Measurements from ENCODE around the gene MAZ. TPM values are rescaled to one million over a fixed set of nuclear protein-coding genes. Genes with fewer than 3 reads are reported as not detected.
A peak's percentile ranks its signal among the peaks of the same experiment; 100 is the strongest.

MAZ gene
- total and polyA plus RNA-seq, 2 of the 13 experiments (the other 11 are each of a cell fraction or from before 2014, with no cell fraction given), result 203 to 277 TPM

DNA sequence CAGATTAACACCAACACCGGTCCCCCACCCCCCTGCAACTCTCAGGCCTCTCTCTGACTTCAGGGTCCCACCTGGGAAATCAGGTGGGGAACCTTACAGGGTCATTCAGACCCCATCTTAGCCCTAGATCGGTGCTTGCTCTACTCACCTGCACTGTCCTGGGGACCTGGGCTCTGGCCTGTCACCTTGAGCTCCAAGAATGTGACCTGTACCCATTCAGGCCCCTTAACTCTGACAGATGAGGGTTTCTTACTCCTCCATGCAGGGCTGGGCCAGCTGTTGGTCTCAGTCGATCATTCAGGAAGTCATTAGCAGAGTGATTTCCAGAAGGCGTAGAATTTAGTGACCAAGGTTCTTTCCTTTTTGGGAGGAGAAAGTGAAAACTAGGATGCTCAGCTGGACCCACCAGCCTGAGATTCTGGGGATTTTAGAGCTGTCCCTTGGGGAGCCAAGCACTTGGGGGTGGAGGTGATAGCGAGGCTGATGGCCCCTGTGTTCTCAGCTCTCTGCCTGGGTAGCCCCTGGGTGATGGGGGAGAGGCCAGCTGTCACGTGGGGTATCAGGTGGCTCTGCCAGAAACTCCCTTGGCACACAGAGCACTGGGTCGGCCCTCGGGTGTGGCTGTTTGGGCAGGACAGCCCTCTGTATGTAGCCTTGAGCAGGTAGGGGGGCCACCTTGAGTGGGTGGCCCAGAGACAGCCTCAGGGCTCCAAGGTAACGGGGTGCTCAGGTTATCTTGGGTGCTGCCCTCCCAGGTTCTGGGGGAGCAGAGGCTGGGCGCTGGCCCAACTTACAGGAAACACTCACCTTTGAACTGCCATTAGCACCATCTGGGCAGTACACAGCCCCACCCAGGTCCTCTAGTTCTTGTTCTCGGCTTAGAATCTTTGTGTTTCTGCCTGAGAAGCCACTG, 14.7 kb downstream of the MAZ start:
- POLR2A ChIA-PET, result interaction anchor here (0.6 to 7.0 kb wide), 17 partner anchors 6 to 245 kb away, joined by 3 to 145 read pairs (median 5); partner anchors contain the start of genes ALDOA, ASPHD1, CDIPT and KIF22
- ATAC-seq, result no peak
- intact Hi-C loops (cut with micrococcal nuclease; ENCODE audit: unreplicated experiment) (no loop called here), in situ Hi-C loops (cut with HindIII; ENCODE audit: extremely low pct_ligation_motif_present, low pct_unique_long_range_greater_than_20kb) (loop anchor here (25.0 kb wide), 1 partner anchor 841 kb away; the partner anchor contains the start of genes FBRS and PRR14)
- DNase-seq (ENCODE audit: low spot score), result no peak
- Histone ChIP-seq H3K36me3 (replicated peaks in 1 of 2; ENCODE audit: control insufficient read depth in 1 of 2, insufficient read depth in 2 of 2, low read length in 2 of 2) (peaks cover 0 to 9% of the 10 kb centered on the region in 2 experiments; a peak in 2 of 5 replicates), H3K4me2 (ENCODE audit: low read depth, low read length) (peak overlapping the region; percentile 86), H2AFZ (ENCODE audit: low read length) (no peak overlapping the region), H3K27me3 (ENCODE audit: control insufficient read depth in 1 of 2, insufficient read depth in 2 of 2, low read length in 2 of 2) (no peaks in the 10 kb centered on the region; a peak in 2 of 5 replicates), H3K79me2 (ENCODE audit: insufficient read depth, low read length) (peaks cover 29% of the 10 kb centered on the region), H4K20me1 (ENCODE audit: insufficient read depth, low read length) (peaks cover 5% of the 10 kb centered on the region; the same call in 1 of the 2 replicates), H3K9me3 (ENCODE audit: low read length) (no peaks in the 10 kb centered on the region), H3K4me1 (ENCODE audit: insufficient read depth, low read length) (peaks cover 91% of the 10 kb centered on the region), H3K27ac (ENCODE audit: extremely low read length, insufficient read depth, low read length) (peak overlapping the region; percentile 53), H3K9ac (ENCODE audit: insufficient read depth, low read depth, low read length) (peak overlapping the region; percentile 56), H3K4me3 (replicated peaks in 1 of 3; ENCODE audit: insufficient read depth in 1 of 3, low read depth in 2 of 3, low read length in 3 of 3) (peak overlapping the region; percentile 59 to 71 (median 71))
- no peak for FAIRE-seq
- WGBS (ENCODE audit: low lambda C conversion rate), result 24% methylated on average over 6 of the region's 11 CpGs
- CTCF ChIA-PET (ENCODE audit: low intra/inter-chr PET ratio, low total read pairs), result interaction anchor here (3.3 kb wide), 1 partner anchor 27 kb away, joined by 12 read pairs; no protein-coding TSS in a partner anchor
- BruUV-seq (replicated peaks), result TSS peak; percentile 46
- TF ChIP-seq JDP2 (CRISPR knock-in tag; IDR thresholded peaks at IDR 0.05; ENCODE audit: borderline replicate concordance) (no peak), AGO2 (optimal IDR thresholded peaks at IDR 0.05; ENCODE audit: low read depth, low read length) (peak; percentile 92), ATRX (CRISPR knock-in tag; IDR thresholded peaks at IDR 0.05; ENCODE audit: borderline replicate concordance) (no peak), HNRNPL (IDR thresholded peaks at IDR 0.05; ENCODE audit: low read depth, low read length) (peak; percentile 68; the same call in 1 of the 2 replicates), ARNTL (CRISPR knock-in tag; IDR thresholded peaks at IDR 0.05) (peak; percentile 53; the same call in 1 of the 2 replicates), ZNF709 (CRISPR knock-in tag; IDR thresholded peaks at IDR 0.05) (0 out of 2 replicates have a peak, but pooled peaks have one; percentile 32), ISL2 (CRISPR knock-in tag; IDR thresholded peaks at IDR 0.05) (no peak), ZBTB38 (CRISPR knock-in tag; IDR thresholded peaks at IDR 0.05) (peak; percentile 12; the same call in 1 of the 2 replicates), THYN1 (CRISPR knock-in tag; IDR thresholded peaks at IDR 0.05; ENCODE audit: borderline replicate concordance, low read depth) (no peak), SAP130 (CRISPR knock-in tag; IDR thresholded peaks at IDR 0.05; ENCODE audit: low read depth) (peak; percentile 27; the same call in 1 of the 2 replicates), ZNF556 (CRISPR knock-in tag; IDR thresholded peaks at IDR 0.05; ENCODE audit: borderline replicate concordance) (peak; percentile 56; the same call in 1 of the 2 replicates)
- TF ChIP-seq, protein P1, sequence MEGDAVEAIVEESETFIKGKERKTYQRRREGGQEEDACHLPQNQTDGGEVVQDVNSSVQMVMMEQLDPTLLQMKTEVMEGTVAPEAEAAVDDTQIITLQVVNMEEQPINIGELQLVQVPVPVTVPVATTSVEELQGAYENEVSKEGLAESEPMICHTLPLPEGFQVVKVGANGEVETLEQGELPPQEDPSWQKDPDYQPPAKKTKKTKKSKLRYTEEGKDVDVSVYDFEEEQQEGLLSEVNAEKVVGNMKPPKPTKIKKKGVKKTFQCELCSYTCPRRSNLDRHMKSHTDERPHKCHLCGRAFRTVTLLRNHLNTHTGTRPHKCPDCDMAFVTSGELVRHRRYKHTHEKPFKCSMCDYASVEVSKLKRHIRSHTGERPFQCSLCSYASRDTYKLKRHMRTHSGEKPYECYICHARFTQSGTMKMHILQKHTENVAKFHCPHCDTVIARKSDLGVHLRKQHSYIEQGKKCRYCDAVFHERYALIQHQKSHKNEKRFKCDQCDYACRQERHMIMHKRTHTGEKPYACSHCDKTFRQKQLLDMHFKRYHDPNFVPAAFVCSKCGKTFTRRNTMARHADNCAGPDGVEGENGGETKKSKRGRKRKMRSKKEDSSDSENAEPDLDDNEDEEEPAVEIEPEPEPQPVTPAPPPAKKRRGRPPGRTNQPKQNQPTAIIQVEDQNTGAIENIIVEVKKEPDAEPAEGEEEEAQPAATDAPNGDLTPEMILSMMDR (CRISPR knock-in tag; IDR thresholded peaks at IDR 0.05), result no peak
- TF ChIP-seq, protein P2, sequence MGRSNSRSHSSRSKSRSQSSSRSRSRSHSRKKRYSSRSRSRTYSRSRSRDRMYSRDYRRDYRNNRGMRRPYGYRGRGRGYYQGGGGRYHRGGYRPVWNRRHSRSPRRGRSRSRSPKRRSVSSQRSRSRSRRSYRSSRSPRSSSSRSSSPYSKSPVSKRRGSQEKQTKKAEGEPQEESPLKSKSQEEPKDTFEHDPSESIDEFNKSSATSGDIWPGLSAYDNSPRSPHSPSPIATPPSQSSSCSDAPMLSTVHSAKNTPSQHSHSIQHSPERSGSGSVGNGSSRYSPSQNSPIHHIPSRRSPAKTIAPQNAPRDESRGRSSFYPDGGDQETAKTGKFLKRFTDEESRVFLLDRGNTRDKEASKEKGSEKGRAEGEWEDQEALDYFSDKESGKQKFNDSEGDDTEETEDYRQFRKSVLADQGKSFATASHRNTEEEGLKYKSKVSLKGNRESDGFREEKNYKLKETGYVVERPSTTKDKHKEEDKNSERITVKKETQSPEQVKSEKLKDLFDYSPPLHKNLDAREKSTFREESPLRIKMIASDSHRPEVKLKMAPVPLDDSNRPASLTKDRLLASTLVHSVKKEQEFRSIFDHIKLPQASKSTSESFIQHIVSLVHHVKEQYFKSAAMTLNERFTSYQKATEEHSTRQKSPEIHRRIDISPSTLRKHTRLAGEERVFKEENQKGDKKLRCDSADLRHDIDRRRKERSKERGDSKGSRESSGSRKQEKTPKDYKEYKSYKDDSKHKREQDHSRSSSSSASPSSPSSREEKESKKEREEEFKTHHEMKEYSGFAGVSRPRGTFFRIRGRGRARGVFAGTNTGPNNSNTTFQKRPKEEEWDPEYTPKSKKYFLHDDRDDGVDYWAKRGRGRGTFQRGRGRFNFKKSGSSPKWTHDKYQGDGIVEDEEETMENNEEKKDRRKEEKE (IDR thresholded peaks at IDR 0.05), result no peak
- TF ChIP-seq, protein P3, sequence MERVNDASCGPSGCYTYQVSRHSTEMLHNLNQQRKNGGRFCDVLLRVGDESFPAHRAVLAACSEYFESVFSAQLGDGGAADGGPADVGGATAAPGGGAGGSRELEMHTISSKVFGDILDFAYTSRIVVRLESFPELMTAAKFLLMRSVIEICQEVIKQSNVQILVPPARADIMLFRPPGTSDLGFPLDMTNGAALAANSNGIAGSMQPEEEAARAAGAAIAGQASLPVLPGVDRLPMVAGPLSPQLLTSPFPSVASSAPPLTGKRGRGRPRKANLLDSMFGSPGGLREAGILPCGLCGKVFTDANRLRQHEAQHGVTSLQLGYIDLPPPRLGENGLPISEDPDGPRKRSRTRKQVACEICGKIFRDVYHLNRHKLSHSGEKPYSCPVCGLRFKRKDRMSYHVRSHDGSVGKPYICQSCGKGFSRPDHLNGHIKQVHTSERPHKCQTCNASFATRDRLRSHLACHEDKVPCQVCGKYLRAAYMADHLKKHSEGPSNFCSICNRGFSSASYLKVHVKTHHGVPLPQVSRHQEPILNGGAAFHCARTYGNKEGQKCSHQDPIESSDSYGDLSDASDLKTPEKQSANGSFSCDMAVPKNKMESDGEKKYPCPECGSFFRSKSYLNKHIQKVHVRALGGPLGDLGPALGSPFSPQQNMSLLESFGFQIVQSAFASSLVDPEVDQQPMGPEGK (CRISPR knock-in tag; IDR thresholded peaks at IDR 0.05), result peak; percentile 33; the same call in 1 of the 2 replicates

Measured in HepG2 (cell line).